ENCODE results near the gene NPPA. TPM values are rescaled to one million over a fixed set of nuclear protein-coding genes. Genes with fewer than 3 reads are reported as not detected.

The NPPA gene
- total RNA-seq: not detected in 2 replicates

GRCh38 chr1:11847667-11848372, at the start of gene NPPA:
Gene NPPA (minus strand): TSS chr1:11847783. CDS start chr1:11847684, 99 bp downstream.

GRCh38 chr1:11858613-11858967, 11.0 kb upstream of the NPPA start, which contains the start of gene NPPB:
Gene NPPB (minus strand): TSS chr1:11858945. CDS start chr1:11858833, 112 bp downstream.

GRCh38 chr1:11805422-11806306, 41.9 kb downstream of the NPPA start, which contains the start of the genes CLCN6 and MTHFR:
Gene CLCN6 (plus strand): TSS chr1:11806191. CDS start chr1:11806263, 72 bp downstream.
Gene MTHFR (minus strand): TSS chr1:11805964. CDS start chr1:11803116, 2,848 bp downstream.

Other genes starting within 250 kb of the NPPA start
- gene FBXO2, start 193.4 kb downstream of the NPPA start, total RNA-seq: not detected in 2 replicates
- gene FBXO44, start 192.9 kb downstream of the NPPA start, total RNA-seq: 3.6 and 8.3 TPM in 2 replicates
- gene FBXO6, start 183.6 kb downstream of the NPPA start, total RNA-seq: 2.8 and 5.6 TPM in 2 replicates
- 27.1 and 31.2 TPM in 2 replicates for gene MAD2L2, start 166.6 kb downstream of the NPPA start, total RNA-seq
- under 0.01 and 0.16 TPM in 2 replicates for gene DRAXIN, start 156.1 kb downstream of the NPPA start, total RNA-seq
- 48.4 and 77.8 TPM in 2 replicates for gene AGTRAP, start 111.6 kb downstream of the NPPA start, total RNA-seq
- 3.6 TPM in 1 of 2 replicates, not detected in the other for gene C1orf167, start 85.6 kb downstream of the NPPA start, total RNA-seq
- 16.5 and 18.2 TPM in 2 replicates for gene MTHFR, start 41.8 kb downstream of the NPPA start, total RNA-seq
- gene CLCN6, start 41.6 kb downstream of the NPPA start, total RNA-seq: 5.4 and 7.6 TPM in 2 replicates
- 3.2 and 6.5 TPM in 2 replicates for gene NPPB, start 11.2 kb upstream of the NPPA start, total RNA-seq
- 77.4 and 93.0 TPM in 2 replicates for gene KIAA2013, start 78.6 kb upstream of the NPPA start, total RNA-seq
- 1,176 and 1,236 TPM in 2 replicates for gene PLOD1, start 86.9 kb upstream of the NPPA start, total RNA-seq
- 33.0 and 49.2 TPM in 2 replicates for gene MFN2, start 132.7 kb upstream of the NPPA start, total RNA-seq
- 25.1 and 30.1 TPM in 2 replicates for gene MIIP, start 171.7 kb upstream of the NPPA start, total RNA-seq
- 0.16 and 0.18 TPM in 2 replicates for gene TNFRSF8, start 215.5 kb upstream of the NPPA start, total RNA-seq

Data from cardiac atrium fibroblast (primary cell).